Activated CD4-positive, alpha-beta T cell treated with anti-CD3 and anti-CD28 coated beads for 36 hours (primary cell): ENCODE data around the gene G6PC3. TPM values are rescaled to one million over a fixed set of nuclear protein-coding genes. Genes with fewer than 3 reads are reported as not detected.

Source experiments
- ATAC-seq: fragments of 200-7000 bp; cut with Tn5 transposase; one replicate; pipeline ENCODE4 v1.10.0; 2021; ENCODE audit warnings: mild to moderate bottlenecking, moderate library complexity
- CTCF ChIA-PET: fragments of 350-600 bp; sonication (Branson Sonifier 250); formaldehyde crosslinking; loops from one replicate; lab custom pipeline; 2021; ENCODE audit warnings: antibody characterized with exemption; lab: Charles Lee
- POLR2A ChIA-PET: fragments of 350-600 bp; sonication (Branson Sonifier 250); formaldehyde crosslinking; loops from one replicate; lab custom pipeline; 2021; ENCODE audit warnings: antibody characterized with exemption, inconsistent platforms; lab: Charles Lee
- DNase-seq: peaks from one replicate; pipeline ENCODE4 v3.0.0-alpha.2; 2020
- H3K27ac Mint-ChIP-seq: one replicate; pipeline ENCODE4 v1.8.0; 2021; ENCODE audit warnings: mixed read lengths
- H3K27me3 Mint-ChIP-seq: one replicate; pipeline ENCODE4 v1.8.0; 2021; ENCODE audit warnings: mixed read lengths
- H3K36me3 Mint-ChIP-seq: one replicate; pipeline ENCODE4 v1.8.0; 2021; ENCODE audit warnings: low read depth, mixed read lengths
- H3K4me1 Mint-ChIP-seq: one replicate; pipeline ENCODE4 v1.8.0; 2021; ENCODE audit warnings: mixed read lengths
- H3K4me3 Mint-ChIP-seq: one replicate; pipeline ENCODE4 v1.8.0; 2021; ENCODE audit warnings: mild to moderate bottlenecking, moderate library complexity, mixed read lengths
- H3K9me3 Mint-ChIP-seq: one replicate; pipeline ENCODE4 v1.8.0; 2021; ENCODE audit warnings: low read depth, mixed read lengths
- intact Hi-C, 2 experiments: fragments of 100-400 bp; cut with DNase I in 1 of 2; cut with micrococcal nuclease in 1 of 2; formaldehyde crosslinking; loops; one replicate each; pipeline versions ENCODE4 v1.14.2 to v1.15.1; 2022 to 2024; cut with DNase I, micrococcal nuclease
- total RNA-seq, 2 experiments: library from RNA; stranded (reverse); gene quantifications; one replicate each; pipeline ENCODE4 v1.2.3, GENCODE V29; 2021

G6PC3 gene
- total RNA-seq, 2 experiments from 2014 or later: 21.3 to 22.0 TPM

DNA sequence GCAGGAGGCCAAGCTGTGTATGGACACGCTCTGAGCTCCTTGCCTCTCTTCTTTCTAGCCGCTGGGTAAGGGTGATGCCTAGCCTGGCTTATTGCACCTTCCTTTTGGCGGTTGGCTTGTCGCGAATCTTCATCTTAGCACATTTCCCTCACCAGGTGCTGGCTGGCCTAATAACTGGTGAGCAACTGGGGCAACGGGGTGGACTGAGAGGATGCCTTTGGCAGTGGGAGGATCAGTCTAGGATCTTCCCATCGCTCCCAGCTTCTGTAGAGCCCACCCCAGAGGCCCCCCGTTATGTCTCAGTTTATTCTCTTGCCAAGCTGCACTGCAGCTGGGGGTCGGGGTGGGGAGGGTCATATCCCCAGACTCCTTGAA lies 4.4 kb downstream of the G6PC3 start:
- H3K27me3 Mint-ChIP-seq: no peaks in the 10 kb centered on the region
- H3K9me3 Mint-ChIP-seq: no peaks in the 10 kb centered on the region
- CTCF ChIA-PET: interaction anchor here (0.6 kb wide), 1 partner anchor 168 kb away, joined by 5 read pairs; no protein-coding TSS in a partner anchor
- POLR2A ChIA-PET: interaction anchor here (0.5 to 0.6 kb wide), 2 partner anchors 69 to 91 kb away, joined by 3 to 7 read pairs; no protein-coding TSS in a partner anchor
- peaks cover 17% of the 10 kb centered on the region for H3K36me3 Mint-ChIP-seq
- no peak overlapping the region for H3K27ac Mint-ChIP-seq
- peaks cover 17% of the 10 kb centered on the region for H3K4me1 Mint-ChIP-seq
- ATAC-seq (no peak), DNase-seq (no peak)
- intact Hi-C loops: loop anchor here (5.0 kb wide), 2 partner anchors 47 to 298 kb away; partner anchors contain the start of genes DUSP3 (in 1 of the 2) and HDAC5 (in 1 of the 2)
- H3K4me3 Mint-ChIP-seq: no peak overlapping the region

DNA sequence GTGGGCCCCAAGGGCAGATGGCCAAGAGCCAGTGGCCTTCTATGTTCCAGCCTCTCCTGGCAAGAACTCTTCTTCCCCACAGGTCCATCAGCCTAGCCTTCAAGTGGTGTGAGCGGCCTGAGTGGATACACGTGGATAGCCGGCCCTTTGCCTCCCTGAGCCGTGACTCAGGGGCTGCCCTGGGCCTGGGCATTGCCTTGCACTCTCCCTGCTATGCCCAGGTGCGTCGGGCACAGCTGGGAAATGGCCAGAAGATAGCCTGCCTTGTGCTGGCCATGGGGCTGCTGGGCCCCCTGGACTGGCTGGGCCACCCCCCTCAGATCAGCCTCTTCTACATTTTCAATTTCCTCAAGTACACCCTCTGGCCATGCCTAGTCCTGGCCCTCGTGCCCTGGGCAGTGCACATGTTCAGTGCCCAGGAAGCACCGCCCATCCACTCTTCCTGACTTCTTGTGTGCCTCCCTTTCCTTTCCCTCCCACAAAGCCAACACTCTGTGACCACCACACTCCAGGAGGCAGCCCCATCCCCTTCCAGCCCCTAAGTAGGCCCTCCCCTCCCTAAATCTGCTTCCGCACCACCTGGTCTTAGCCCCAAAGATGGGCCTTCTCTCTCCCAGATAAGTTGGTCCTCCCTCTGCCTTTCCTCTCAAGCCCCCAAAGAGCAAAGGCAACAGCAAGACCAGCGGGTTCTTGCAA lies 5.2 kb downstream of the G6PC3 start:
- Mint-ChIP-seq H3K9me3 (no peaks in the 10 kb centered on the region), H3K36me3 (peaks cover 17% of the 10 kb centered on the region), H3K4me1 (peaks cover 11% of the 10 kb centered on the region), H3K4me3 (no peak overlapping the region), H3K27ac (no peak overlapping the region), H3K27me3 (no peaks in the 10 kb centered on the region)
- DNase-seq (no peak), ATAC-seq (no peak)
- ChIA-PET CTCF (no interaction called here), POLR2A (no interaction called here)
- intact Hi-C loops: no loop called here

DNA sequence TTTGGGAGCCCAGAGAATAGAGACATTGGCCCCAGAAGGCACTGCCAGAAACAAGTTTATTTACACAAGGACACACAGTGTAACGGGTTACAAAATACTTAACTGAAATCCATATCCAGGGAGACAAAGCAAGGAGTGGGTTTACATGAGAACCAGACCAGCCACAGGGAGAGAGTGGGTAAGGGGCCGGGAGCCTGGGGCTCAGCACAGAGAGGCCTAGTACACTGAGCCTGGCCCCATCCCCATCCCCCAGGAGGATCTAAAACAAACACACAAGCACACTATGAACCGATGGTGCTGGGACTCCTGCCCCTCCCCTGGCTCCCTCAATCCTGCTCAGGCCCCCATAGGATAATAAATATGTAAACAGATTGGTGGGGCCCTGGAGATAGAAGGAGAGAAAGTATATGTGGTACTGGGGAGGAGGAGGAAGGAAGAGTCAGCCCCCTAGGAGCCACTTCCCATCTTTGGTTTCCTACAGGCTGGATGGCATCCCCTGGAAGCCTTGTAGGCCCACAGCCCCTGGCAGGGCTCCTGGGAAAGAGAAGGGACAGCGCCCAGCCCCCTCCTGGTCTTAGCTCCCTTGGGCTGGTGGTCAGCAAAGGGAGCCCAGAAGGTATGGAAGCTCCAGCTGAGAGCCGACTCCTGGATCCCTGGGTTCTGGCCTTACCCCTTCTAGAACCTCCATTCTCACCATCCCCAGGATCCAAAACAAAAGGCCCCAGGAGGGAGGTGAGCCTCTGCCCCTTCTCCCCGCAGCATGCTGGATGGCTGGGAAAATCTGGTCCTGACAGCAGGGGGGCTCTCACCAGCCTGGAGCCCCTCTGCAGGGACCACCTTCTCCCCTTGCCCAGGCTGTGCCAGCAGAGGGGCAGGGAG lies 6.4 kb downstream of the G6PC3 start:
- H3K36me3 Mint-ChIP-seq: peaks cover 17% of the 10 kb centered on the region
- intact Hi-C loops: no loop called here
- H3K4me3 Mint-ChIP-seq: no peak overlapping the region
- no peak for DNase-seq
- no peaks in the 10 kb centered on the region for H3K9me3 Mint-ChIP-seq
- peaks cover 6% of the 10 kb centered on the region for H3K4me1 Mint-ChIP-seq
- ATAC-seq: no peak
- ChIA-PET POLR2A (no interaction called here), CTCF (no interaction called here)
- H3K27ac Mint-ChIP-seq: no peak overlapping the region
- no peaks in the 10 kb centered on the region for H3K27me3 Mint-ChIP-seq

DNA sequence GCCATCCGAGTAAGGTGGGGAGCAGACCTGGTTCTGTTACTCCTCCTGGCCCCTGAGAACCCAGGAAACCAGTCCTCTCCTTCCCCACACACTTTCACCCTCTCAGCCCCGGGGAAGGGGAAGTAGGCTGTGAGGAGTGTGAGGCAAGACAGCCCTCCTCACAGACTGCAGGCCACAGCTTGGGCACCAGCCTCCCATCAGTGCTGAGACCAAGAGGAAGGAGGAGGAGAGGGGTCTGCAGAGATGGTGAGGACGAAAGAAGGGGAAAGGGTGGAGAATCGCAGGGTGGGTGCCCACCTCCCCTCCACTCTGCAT lies 7.0 kb downstream of the G6PC3 start:
- ATAC-seq (no peak), DNase-seq (no peak)
- ChIA-PET CTCF (no interaction called here), POLR2A (no interaction called here)
- Mint-ChIP-seq H3K4me1 (peaks cover 4% of the 10 kb centered on the region), H3K36me3 (peaks cover 17% of the 10 kb centered on the region), H3K27me3 (no peaks in the 10 kb centered on the region), H3K27ac (no peak overlapping the region), H3K4me3 (no peak overlapping the region), H3K9me3 (no peaks in the 10 kb centered on the region)
- intact Hi-C loops: no loop called here

DNA sequence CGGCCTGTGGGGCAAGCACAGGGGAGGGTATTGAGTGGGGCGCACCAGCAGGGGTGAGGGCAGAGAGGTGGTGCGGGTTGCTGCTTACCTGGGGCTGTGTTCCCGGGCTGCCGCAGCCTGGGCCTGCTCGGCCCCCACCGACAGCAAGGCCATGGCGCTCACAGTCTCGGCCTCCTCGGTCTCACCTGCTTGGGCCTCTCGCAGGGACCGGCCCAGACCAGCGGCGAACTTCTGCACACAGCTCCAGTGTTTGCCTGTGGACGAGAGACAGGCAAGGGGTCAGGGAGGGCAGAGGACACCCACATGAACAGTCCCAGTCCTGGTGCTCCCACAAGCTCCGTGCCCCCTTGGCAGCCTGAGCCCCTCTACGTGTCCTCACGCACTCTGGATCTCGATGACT lies 7.9 kb downstream of the G6PC3 start:
- POLR2A ChIA-PET: no interaction called here
- no peaks in the 10 kb centered on the region for H3K4me1 Mint-ChIP-seq
- H3K4me3 Mint-ChIP-seq: no peak overlapping the region
- CTCF ChIA-PET: interaction anchor here (0.6 kb wide), 1 partner anchor 56 kb away, joined by 3 read pairs; no protein-coding TSS in a partner anchor
- H3K27ac Mint-ChIP-seq: no peak overlapping the region
- peaks cover 21% of the 10 kb centered on the region for H3K36me3 Mint-ChIP-seq
- no peaks in the 10 kb centered on the region for H3K27me3 Mint-ChIP-seq
- ATAC-seq: no peak
- no peak for DNase-seq
- no peaks in the 10 kb centered on the region for H3K9me3 Mint-ChIP-seq
- intact Hi-C loops: no loop called here

DNA sequence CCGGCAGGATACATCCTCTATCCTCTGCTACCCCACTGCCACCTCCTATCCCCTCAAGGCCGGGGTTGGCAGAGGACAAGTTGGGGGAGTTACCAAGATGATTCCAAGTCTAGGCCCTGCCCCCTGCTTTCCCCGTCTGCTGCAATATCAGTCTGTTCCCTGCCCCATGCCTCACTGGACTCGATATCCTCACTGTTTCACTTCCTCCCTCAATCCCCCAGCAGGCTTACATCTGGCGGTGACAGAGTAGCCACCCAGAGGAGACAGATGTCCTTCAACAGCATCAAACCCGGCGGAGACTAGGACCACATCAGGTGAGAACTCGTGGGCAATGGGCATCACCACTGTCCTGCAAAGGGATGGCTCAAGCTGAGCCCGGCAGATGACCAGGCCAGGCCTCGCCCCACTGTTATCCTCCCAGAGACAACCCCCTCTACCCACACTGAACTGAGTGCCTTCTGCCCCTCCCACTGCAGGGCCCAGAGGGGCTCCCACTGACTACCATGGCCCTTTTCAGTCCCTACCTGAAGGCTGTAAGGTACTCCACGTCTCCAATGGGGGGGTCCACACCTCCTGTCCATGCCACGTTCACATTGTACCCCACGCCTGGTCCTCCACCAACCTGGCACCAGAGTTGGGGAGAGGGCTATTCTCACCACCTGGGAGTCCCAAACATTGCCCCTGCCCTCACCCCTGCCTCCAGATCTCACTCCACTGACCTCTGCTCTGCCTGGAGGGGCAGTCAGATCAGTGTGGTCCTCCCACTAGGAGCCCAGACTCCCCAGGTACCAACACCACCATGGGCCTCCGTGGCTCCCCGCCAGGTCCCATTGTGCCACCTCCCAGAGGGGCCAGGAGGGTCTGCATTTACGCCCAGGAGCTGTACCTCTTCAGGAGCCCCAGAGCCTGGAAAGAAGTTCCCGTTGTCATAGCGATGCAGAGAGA lies 9.6 kb downstream of the G6PC3 start:
- POLR2A ChIA-PET: no interaction called here
- no peak overlapping the region for H3K27ac Mint-ChIP-seq

DNA sequence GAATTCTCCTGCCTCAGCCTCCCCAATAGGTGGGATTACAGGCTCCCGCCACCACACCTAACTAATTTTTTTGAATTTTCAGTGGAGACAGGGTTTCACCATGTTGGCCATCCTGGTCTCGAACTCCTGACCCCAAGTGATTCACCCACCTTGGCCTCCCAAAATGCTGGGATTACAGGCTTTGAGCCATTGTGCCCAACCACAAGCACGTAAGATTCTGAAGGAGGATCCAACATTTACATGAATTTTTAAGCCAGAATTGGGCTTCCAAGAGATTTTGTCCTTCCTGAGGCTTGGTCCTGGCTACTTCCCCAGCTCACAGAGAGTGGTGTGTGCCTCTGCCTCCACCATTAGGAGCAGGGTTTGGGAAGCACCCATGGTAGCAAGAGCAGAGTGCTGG lies 11.1 kb downstream of the G6PC3 start:
- intact Hi-C loops: no loop called here
- Mint-ChIP-seq H3K36me3 (peaks cover 13% of the 10 kb centered on the region), H3K4me1 (peaks cover 7% of the 10 kb centered on the region), H3K9me3 (no peaks in the 10 kb centered on the region), H3K27me3 (no peaks in the 10 kb centered on the region), H3K27ac (no peak overlapping the region), H3K4me3 (no peak overlapping the region)
- CTCF ChIA-PET: no interaction called here
- POLR2A ChIA-PET: no interaction called here
- no peak for ATAC-seq
- DNase-seq: no peak

More for the DNA sequence above, 9.6 kb downstream of the G6PC3 start:
- DNase-seq: no peak
- Mint-ChIP-seq H3K4me3 (no peak overlapping the region), H3K9me3 (no peaks in the 10 kb centered on the region), H3K36me3 (peaks cover 21% of the 10 kb centered on the region), H3K4me1 (no peaks in the 10 kb centered on the region), H3K27me3 (no peaks in the 10 kb centered on the region)
- intact Hi-C loops: no loop called here
- CTCF ChIA-PET: no interaction called here
- no peak for ATAC-seq

DNA sequence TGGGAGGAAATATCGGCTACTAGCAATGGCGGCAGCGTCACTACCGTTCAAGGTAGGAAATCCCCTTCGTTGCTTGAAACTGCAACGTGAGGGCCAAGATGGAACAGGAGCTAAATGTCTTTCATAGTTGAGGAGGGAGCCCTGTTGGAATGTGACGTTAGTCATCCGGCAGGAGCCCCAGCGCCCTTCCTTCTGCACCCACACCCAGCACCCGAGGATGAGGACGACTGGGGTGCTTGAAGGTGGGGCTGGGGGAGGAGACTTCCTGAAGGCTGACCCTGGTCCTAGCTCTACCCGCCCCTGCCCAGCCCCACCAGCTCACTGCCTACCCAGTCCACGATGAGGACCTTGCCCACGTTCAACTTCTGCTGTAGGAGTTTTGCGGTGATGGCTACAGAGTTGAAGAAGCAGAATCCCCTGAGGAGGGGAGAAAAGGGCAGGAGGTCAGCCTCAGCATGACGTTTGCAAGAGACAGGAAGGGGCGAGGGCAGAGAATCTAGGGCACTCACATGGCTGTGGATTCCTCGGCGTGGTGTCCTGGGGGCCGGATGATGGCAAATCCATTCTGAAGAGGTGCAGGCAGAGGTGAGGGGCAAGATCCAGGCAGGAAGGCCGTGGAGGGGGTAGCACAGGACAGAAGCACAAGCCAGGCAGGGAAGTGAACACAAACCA lies 11.9 kb downstream of the G6PC3 start:
- Mint-ChIP-seq H3K27ac (no peak overlapping the region), H3K27me3 (no peaks in the 10 kb centered on the region)

DNA sequence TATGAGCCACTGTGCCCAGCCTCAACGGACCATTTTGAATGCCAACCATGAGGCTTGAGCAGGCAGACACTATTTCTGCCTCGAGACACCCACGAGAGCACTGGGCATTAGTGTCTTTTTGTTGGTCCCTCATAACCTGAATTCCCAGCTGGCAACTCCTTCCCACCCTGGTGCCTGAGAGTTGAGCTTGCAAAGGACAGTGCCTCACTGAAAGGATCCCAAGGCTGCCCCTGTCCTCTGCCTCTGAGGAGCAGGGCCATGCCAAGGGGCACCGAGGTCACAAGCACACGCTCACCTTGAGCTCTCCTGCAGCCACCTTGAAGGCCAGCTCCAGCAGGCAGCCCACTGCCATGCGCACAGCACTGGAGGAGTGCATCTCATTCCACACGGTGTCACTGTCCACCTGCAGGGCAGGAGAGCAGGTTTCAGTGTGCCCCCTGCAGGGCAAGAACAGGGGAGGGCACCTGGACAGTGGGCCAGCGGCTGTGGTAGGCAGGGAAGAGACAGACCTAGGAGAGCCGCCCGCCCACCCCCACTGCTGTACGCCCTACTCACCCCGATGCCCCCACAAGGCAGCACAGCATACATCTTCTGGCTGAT lies 12.8 kb downstream of the G6PC3 start:
- no peak overlapping the region for H3K27ac Mint-ChIP-seq
- intact Hi-C loops: no loop called here

More for the DNA sequence above, 11.9 kb downstream of the G6PC3 start:
- Mint-ChIP-seq H3K4me1 (peaks cover 13% of the 10 kb centered on the region), H3K9me3 (no peaks in the 10 kb centered on the region), H3K4me3 (no peak overlapping the region), H3K36me3 (peaks cover 11% of the 10 kb centered on the region)
- DNase-seq: no peak
- ChIA-PET POLR2A (no interaction called here), CTCF (no interaction called here)
- intact Hi-C loops: no loop called here
- ATAC-seq: no peak

DNA sequence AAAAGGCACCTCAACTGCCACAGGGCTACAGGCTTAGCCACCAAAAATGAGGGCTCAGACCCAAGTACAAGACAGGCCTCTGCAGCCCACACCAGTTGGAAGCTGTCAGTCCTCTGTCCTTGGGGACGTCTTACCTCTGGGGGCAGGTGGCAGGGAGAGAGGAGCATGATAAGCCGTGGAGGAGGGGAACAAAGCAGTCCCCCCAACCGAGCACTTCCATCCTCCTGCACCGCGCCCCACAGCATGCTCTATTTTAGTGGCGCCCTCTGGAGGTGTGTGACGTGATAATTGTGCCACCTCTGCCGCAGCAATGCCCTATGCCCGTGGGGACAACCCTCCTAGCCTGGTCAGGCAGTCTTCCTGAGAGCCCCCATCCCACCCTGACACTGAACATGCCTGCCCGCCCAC lies 13.6 kb downstream of the G6PC3 start:
- Mint-ChIP-seq H3K4me1 (peaks cover 15% of the 10 kb centered on the region), H3K27me3 (no peaks in the 10 kb centered on the region), H3K9me3 (no peaks in the 10 kb centered on the region), H3K36me3 (peaks cover 9% of the 10 kb centered on the region), H3K4me3 (no peak overlapping the region), H3K27ac (no peak overlapping the region)
- DNase-seq: peak; percentile 72
- POLR2A ChIA-PET: no interaction called here
- no peak for ATAC-seq
- intact Hi-C loops: no loop called here
- CTCF ChIA-PET: interaction anchor here (0.9 to 1.4 kb wide), 4 partner anchors 25 to 43 kb away, joined by 3 to 6 read pairs (median 3); no protein-coding TSS in a partner anchor

More for the DNA sequence above, 12.8 kb downstream of the G6PC3 start:
- ATAC-seq (no peak), DNase-seq (no peak)
- no peaks in the 10 kb centered on the region for H3K9me3 Mint-ChIP-seq
- no peak overlapping the region for H3K4me3 Mint-ChIP-seq
- H3K27me3 Mint-ChIP-seq: no peaks in the 10 kb centered on the region
- H3K4me1 Mint-ChIP-seq: peaks cover 15% of the 10 kb centered on the region
- ChIA-PET CTCF (interaction anchor here (0.6 to 1.4 kb wide), 3 partner anchors 23 to 31 kb away, joined by 3 to 6 read pairs (median 3); no protein-coding TSS in a partner anchor), POLR2A (no interaction called here)
- peaks cover 11% of the 10 kb centered on the region for H3K36me3 Mint-ChIP-seq
